Sigmoid colon (tissue), 7 donors: ENCODE measurements around the gene A3GALT2. TPM values are rescaled to one million over a fixed set of nuclear protein-coding genes. Genes with fewer than 3 reads are reported as not detected.
"Not testable (repeated sequence)": the region's sequence is repeated elsewhere in the genome, so short reads cannot be mapped to it uniquely, and the experiment has no call there.

Experiments
- DNase-seq: peaks from one replicate; pipeline ENCODE4 v3.0.0-alpha.2; 2019
- H3K27ac ChIP-seq, 4 donors: fragments of 200-600 bp; sonication (generic); one replicate each; pipeline ENCODE4 v1.5.1; 2016 to 2019; ENCODE audit warnings: mild to moderate bottlenecking in 1 of 4
- H3K27me3 ChIP-seq, 3 donors: fragments of 200-600 bp; sonication (generic); one replicate each; pipeline ENCODE4 v1.5.1; 2019; ENCODE audit warnings: mild to moderate bottlenecking in 1 of 3
- H3K36me3 ChIP-seq, 4 donors: fragments of 200-600 bp; sonication (generic); one replicate each; pipeline ENCODE4 v1.5.1; 2016 to 2019
- H3K4me1 ChIP-seq, 4 donors: fragments of 200-600 bp; sonication (generic); one replicate each; pipeline ENCODE4 v1.5.1; 2017 to 2019
- H3K4me3 ChIP-seq, 4 donors: fragments of 200-600 bp; sonication (generic); one replicate each; pipeline ENCODE4 v1.5.1; 2017 to 2019; ENCODE audit warnings: mild to moderate bottlenecking in 2 of 4, moderate library complexity in 1 of 4
- H3K9me3 ChIP-seq, 4 donors: fragments of 200-600 bp in 3 of 4; sonication (generic) in 3 of 4; one replicate each; pipeline versions ENCODE4 v1.5.1 to v1.6.1; 2013 to 2019
- CTCF ChIP-seq, 4 experiments: fragments of 450-650 bp in 3 of 4; fragments of 200-600 bp in 1 of 4; IDR thresholded peaks; one replicate each; pipeline ENCODE4 v1.5.1; 2016 to 2019; ENCODE audit warnings: antibody characterized with exemption in 4 of 4, mild to moderate bottlenecking in 3 of 4, moderate library complexity in 2 of 4
- EP300 ChIP-seq, 4 donors: sonication (generic); formaldehyde crosslinking; IDR thresholded peaks; one replicate each; pipeline ENCODE4 v1.6.1; 2017; ENCODE audit warnings: antibody characterized with exemption in 4 of 4
- POLR2A ChIP-seq, 2 donors: fragments of 450-650 bp; IDR thresholded peaks; one replicate each; pipeline ENCODE4 v1.6.1; 2016; ENCODE audit warnings: antibody characterized with exemption in 2 of 2, mild to moderate bottlenecking in 2 of 2, moderate library complexity in 2 of 2
- POLR2AphosphoS5 ChIP-seq, 4 donors: sonication (generic); formaldehyde crosslinking; IDR thresholded peaks; one replicate each; pipeline ENCODE4 v1.6.1; 2017; ENCODE audit warnings: antibody characterized with exemption in 4 of 4
- WGBS, 2 donors: extraction: QIAGEN DNeasy Blood & Tissue Kit; methylation state at CpG; one replicate each; pipeline ENCODE4 v1.1.7; 2013; 5-methylcytosine and 5-hydroxymethylcytosine counted together
- intact Hi-C: fragments of 100-400 bp; cut with DNase I; formaldehyde crosslinking; loops from one replicate; pipeline ENCODE4 v1.15.1; 2023
- polyA plus RNA-seq, 3 donors: library from polyadenylated mRNA; stranded (reverse); fragments of 200-250 nt; gene quantifications; one replicate each; pipeline ENCODE4 v1.2.3, GENCODE V29; 2013
- total RNA-seq, 4 donors: library from RNA; depleted of rRNA; stranded (reverse); fragments of >200 nt; gene quantifications; one replicate each; pipeline ENCODE4 v1.1.0, GENCODE V29; 2016
- donor health status: healthy with polysubstance abuse.
- donor health status: Bipolar disorder and iron deficiency.
- donor health status: healthy.

A3GALT2 gene
- total and polyA plus RNA-seq, 7 donors: not detected

GRCh38 chr1:33292726-33293340, 28.1 kb downstream of the A3GALT2 start:
- Histone ChIP-seq H3K4me3 (no peak overlapping the region), H3K27ac (peak overlapping the region; percentile 39 to 66 (median 53)), H3K9me3 (no peaks in the 10 kb centered on the region), H3K27me3 (no peaks in the 10 kb centered on the region), H3K36me3 (peaks cover 0 to 32% (median 8%) of the 10 kb centered on the region in 4 donors), H3K4me1 (peaks cover 0 to 24% (median 22%) of the 10 kb centered on the region in 4 donors)
- no peak for TF ChIP-seq CTCF (IDR thresholded peaks at IDR 0.05)
- TF ChIP-seq POLR2AphosphoS5 (IDR thresholded peaks at IDR 0.05): peak in 1 of 4 donors; percentile 22
- intact Hi-C loops: no loop called here
- WGBS, 2 donors: 81 to 86% methylated on average over 13 of the region's 13 CpGs
- DNase-seq: peak; percentile 64

- WGBS, 2 donors: 89 to 92% methylated on average over 1 of the region's 2 CpGs
- Histone ChIP-seq H3K4me1 (peaks cover 0 to 24% (median 19%) of the 10 kb centered on the region in 4 donors), H3K36me3 (peaks cover 0 to 16% (median 8%) of the 10 kb centered on the region in 4 donors)
- H3K27ac ChIP-seq, H3K9me3 ChIP-seq, H3K27me3 ChIP-seq, intact Hi-C loops, H3K4me3 ChIP-seq, DNase-seq: not testable (repeated sequence)
Observed at GRCh38 chr1:33290615-33291014, 30.3 kb downstream of the A3GALT2 start.

- Histone ChIP-seq H3K9me3 (no peaks in the 10 kb centered on the region), H3K4me1 (peaks cover 0 to 19% (median 12%) of the 10 kb centered on the region in 4 donors), H3K27me3 (no peaks in the 10 kb centered on the region), H3K4me3 (no peak overlapping the region), H3K27ac (no peak overlapping the region), H3K36me3 (peaks cover 0 to 18% (median 2%) of the 10 kb centered on the region in 4 donors)
- intact Hi-C loops: no loop called here
- DNase-seq: no peak
- TF ChIP-seq CTCF (IDR thresholded peaks at IDR 0.05) (no peak), EP300 (IDR thresholded peaks at IDR 0.05) (no peak), POLR2A (IDR thresholded peaks at IDR 0.05) (no peak), POLR2AphosphoS5 (IDR thresholded peaks at IDR 0.05) (no peak)
- WGBS, 2 donors: 93 to 98% methylated on average over 3 of the region's 3 CpGs
Observed at GRCh38 chr1:33289858-33290154, 31.1 kb downstream of the A3GALT2 start.

- Histone ChIP-seq H3K4me3 (no peak overlapping the region), H3K27ac (no peak overlapping the region), H3K4me1 (peaks cover 0 to 19% (median 12%) of the 10 kb centered on the region in 4 donors), H3K36me3 (peaks cover 0 to 16% (median 0%) of the 10 kb centered on the region in 4 donors), H3K9me3 (no peaks in the 10 kb centered on the region), H3K27me3 (no peaks in the 10 kb centered on the region)
- intact Hi-C loops: no loop called here
- TF ChIP-seq CTCF (IDR thresholded peaks at IDR 0.05): no peak
- no peak for TF ChIP-seq POLR2A (IDR thresholded peaks at IDR 0.05)
- TF ChIP-seq POLR2AphosphoS5 (IDR thresholded peaks at IDR 0.05): no peak
- TF ChIP-seq EP300 (IDR thresholded peaks at IDR 0.05): no peak
- DNase-seq: peak; percentile 58
- 95 to 96% methylated on average over 16 of the region's 16 CpGs for WGBS, 2 donors
Observed at GRCh38 chr1:33288976-33289857, 31.7 kb downstream of the A3GALT2 start.

GRCh38 chr1:33287317-33287716, 33.6 kb downstream of the A3GALT2 start:
- WGBS, 2 donors: 84 to 85% methylated on average over 2 of the region's 2 CpGs
- peak; percentile 26 for DNase-seq
- TF ChIP-seq POLR2AphosphoS5 (IDR thresholded peaks at IDR 0.05) (no peak), EP300 (IDR thresholded peaks at IDR 0.05) (no peak), CTCF (IDR thresholded peaks at IDR 0.05) (no peak), POLR2A (IDR thresholded peaks at IDR 0.05) (no peak)
- intact Hi-C loops: no loop called here
- H3K36me3 ChIP-seq: peaks cover 0 to 32% (median 5%) of the 10 kb centered on the region in 4 donors
- no peaks in the 10 kb centered on the region for H3K27me3 ChIP-seq
- H3K4me3 ChIP-seq: no peak overlapping the region
- no peaks in the 10 kb centered on the region for H3K9me3 ChIP-seq
- peaks cover 0 to 10% (median 0%) of the 10 kb centered on the region in 4 donors for H3K4me1 ChIP-seq
- no peak overlapping the region for H3K27ac ChIP-seq
